ENCODE data around the gene TMEM150B. TPM values are rescaled to one million over a fixed set of nuclear protein-coding genes. Genes with fewer than 3 reads are reported as not detected.

The TMEM150B gene
- total and polyA plus RNA-seq, 4 donors, result 0.81 to 3.3 (median 2.0) TPM

GRCh38 chr19:55304279-55304978, 20.7 kb downstream of the TMEM150B start:
- peaks cover 0 to 7% (median 3%) of the 10 kb centered on the region in 4 donors for H3K4me1 ChIP-seq (ENCODE audit: control insufficient read depth in 4 of 4, insufficient read depth in 4 of 4, low read length in 3 of 4)
- 87% methylated on average over 39 of the region's 39 CpGs for WGBS
- H3K4me3 ChIP-seq (ENCODE audit: low read depth in 1 of 3, low read length in 3 of 3), result no peak overlapping the region
- no peaks in the 10 kb centered on the region for H3K36me3 ChIP-seq (ENCODE audit: control insufficient read depth in 4 of 4, insufficient read depth in 3 of 4, low read depth in 1 of 4, low read length in 3 of 4)
- DNase-seq (ENCODE audit: low spot score), result no peak
- no peak overlapping the region for H3K9ac ChIP-seq (ENCODE audit: low read depth in 1 of 2, low read length in 2 of 2)
- H3K9me3 ChIP-seq (ENCODE audit: control insufficient read depth in 4 of 4, low read length in 3 of 4), result no peaks in the 10 kb centered on the region
- TF ChIP-seq FOXA2 (IDR thresholded peaks at IDR 0.05) (no peak), CTCF (IDR thresholded peaks at IDR 0.05; ENCODE audit: low read depth, low read length, missing input control) (no peak), ZBTB33 (IDR thresholded peaks at IDR 0.05) (no peak), RAD21 (IDR thresholded peaks at IDR 0.05) (no peak), HNF4G (IDR thresholded peaks at IDR 0.05) (no peak), HNF4A (conservative IDR thresholded peaks at IDR 0.05) (no peak), EGR1 (IDR thresholded peaks at IDR 0.05; ENCODE audit: low read depth in 2 of 2) (no peak), FOXA1 (IDR thresholded peaks at IDR 0.05) (no peak)
- no peaks in the 10 kb centered on the region for H3K27me3 ChIP-seq (ENCODE audit: control insufficient read depth in 4 of 4, insufficient read depth in 4 of 4, low read length in 3 of 4)
- H3K27ac ChIP-seq (ENCODE audit: low read depth in 1 of 2, low read length in 2 of 2), result no peak overlapping the region

- no peak overlapping the region for H3K9ac ChIP-seq (ENCODE audit: low read depth in 1 of 2, low read length in 2 of 2)
- TF ChIP-seq CTCF (IDR thresholded peaks at IDR 0.05; ENCODE audit: low read depth, low read length, missing input control), result no peak
- no peak for TF ChIP-seq ZBTB33 (IDR thresholded peaks at IDR 0.05)
- TF ChIP-seq ATF3 (IDR thresholded peaks at IDR 0.05), result no peak
- TF ChIP-seq NR2F2 (IDR thresholded peaks at IDR 0.05), result no peak
- no peak for TF ChIP-seq HNF4G (IDR thresholded peaks at IDR 0.05)
- TF ChIP-seq FOXA1 (IDR thresholded peaks at IDR 0.05), result no peak
- no peak for TF ChIP-seq FOXA2 (IDR thresholded peaks at IDR 0.05)
- no peak for TF ChIP-seq TAF1 (conservative IDR thresholded peaks at IDR 0.05)
- TF ChIP-seq REST (IDR thresholded peaks at IDR 0.05), result no peak
- TF ChIP-seq HNF4A (conservative IDR thresholded peaks at IDR 0.05), result no peak
- no peak for TF ChIP-seq YY1 (IDR thresholded peaks at IDR 0.05)
- no peak for TF ChIP-seq MAX (IDR thresholded peaks at IDR 0.05)
- no peak for TF ChIP-seq RAD21 (IDR thresholded peaks at IDR 0.05)
- no peak for TF ChIP-seq SP1 (IDR thresholded peaks at IDR 0.05)
- no peak for TF ChIP-seq RXRA (IDR thresholded peaks at IDR 0.05)
- no peak for TF ChIP-seq JUND (IDR thresholded peaks at IDR 0.05)
- no peak for TF ChIP-seq EGR1 (IDR thresholded peaks at IDR 0.05; ENCODE audit: low read depth in 2 of 2)
- H3K4me3 ChIP-seq (ENCODE audit: low read depth in 1 of 3, low read length in 3 of 3), result no peak overlapping the region
- peaks cover 0 to 7% (median 3%) of the 10 kb centered on the region in 4 donors for H3K4me1 ChIP-seq (ENCODE audit: control insufficient read depth in 4 of 4, insufficient read depth in 4 of 4, low read length in 3 of 4)
- no peak overlapping the region for H3K27ac ChIP-seq (ENCODE audit: low read depth in 1 of 2, low read length in 2 of 2)
- no peaks in the 10 kb centered on the region for H3K36me3 ChIP-seq (ENCODE audit: control insufficient read depth in 4 of 4, insufficient read depth in 3 of 4, low read depth in 1 of 4, low read length in 3 of 4)
- 92% methylated on average over 11 of the region's 11 CpGs for WGBS
- no peak for DNase-seq (ENCODE audit: low spot score)
- no peaks in the 10 kb centered on the region for H3K9me3 ChIP-seq (ENCODE audit: control insufficient read depth in 4 of 4, low read length in 3 of 4)
- H3K27me3 ChIP-seq (ENCODE audit: control insufficient read depth in 4 of 4, insufficient read depth in 4 of 4, low read length in 3 of 4), result no peaks in the 10 kb centered on the region
Measured at GRCh38 chr19:55303477-55303876, 21.7 kb downstream of the TMEM150B start.
